NCI-H748 (cell line): ENCODE data around the gene PRPF31.
A peak's percentile ranks its signal among the peaks of the same experiment; 100 is the strongest.
"Not testable (repeated sequence)": the region's sequence is repeated elsewhere in the genome, so short reads cannot be mapped to it uniquely, and the experiment has no call there.

Source experiments
- DNase-seq: peaks from one replicate; lab custom pipeline; 2025; ENCODE audit not compliant: unreplicated experiment; lab: John Stamatoyannopoulos, UW

Gene PRPF31

DNA sequence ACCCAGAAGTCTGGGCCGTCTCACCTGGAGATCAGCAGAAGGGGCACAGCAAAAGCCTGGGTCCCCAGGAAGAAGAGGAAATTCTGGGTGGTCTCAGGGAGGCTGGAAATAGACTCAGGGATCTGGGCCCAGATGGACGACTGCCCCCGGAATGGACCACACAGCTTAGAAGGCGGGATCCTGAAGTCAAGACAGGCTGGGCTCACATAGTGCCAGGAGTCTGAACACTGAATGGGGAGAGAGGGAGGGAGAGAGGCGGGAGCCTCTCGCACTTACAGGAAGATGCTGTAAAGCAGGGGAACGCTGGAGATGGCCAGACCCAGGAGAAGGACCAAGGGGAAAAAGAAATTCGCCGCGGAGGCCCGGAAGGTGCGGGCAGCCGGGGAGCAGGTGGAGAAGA is 45.3 kb downstream of the PRPF31 start:
- peak; percentile 41 for DNase-seq

DNA sequence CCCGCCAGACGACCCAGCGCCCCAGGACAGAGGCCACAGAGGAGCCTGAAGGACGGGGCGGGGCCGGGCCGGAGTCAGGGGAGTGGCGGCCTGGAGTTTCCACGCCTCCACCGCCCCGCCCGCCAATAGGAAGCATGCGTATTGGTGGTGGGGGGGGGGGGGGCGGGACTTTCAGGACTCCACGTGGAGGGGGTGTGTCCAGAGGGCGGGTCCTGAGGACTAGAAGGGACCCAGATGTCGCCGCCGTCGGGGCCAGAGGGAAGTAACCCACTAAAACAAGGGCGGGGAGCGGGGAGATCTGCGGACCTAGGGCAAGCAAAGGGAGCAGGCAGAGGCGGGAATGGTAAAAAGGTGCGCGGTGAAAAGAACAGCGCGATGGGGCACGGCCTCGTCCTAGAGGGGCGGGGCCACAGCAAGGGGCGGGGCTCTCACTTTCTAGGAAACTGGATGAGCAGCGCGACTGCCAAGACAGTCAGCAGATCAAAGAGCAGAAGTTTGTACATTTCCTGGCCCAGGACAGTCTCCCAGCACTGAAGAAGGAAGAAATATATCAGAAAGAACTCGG is 46.8 kb downstream of the PRPF31 start:
- DNase-seq = peak; percentile 89

DNA sequence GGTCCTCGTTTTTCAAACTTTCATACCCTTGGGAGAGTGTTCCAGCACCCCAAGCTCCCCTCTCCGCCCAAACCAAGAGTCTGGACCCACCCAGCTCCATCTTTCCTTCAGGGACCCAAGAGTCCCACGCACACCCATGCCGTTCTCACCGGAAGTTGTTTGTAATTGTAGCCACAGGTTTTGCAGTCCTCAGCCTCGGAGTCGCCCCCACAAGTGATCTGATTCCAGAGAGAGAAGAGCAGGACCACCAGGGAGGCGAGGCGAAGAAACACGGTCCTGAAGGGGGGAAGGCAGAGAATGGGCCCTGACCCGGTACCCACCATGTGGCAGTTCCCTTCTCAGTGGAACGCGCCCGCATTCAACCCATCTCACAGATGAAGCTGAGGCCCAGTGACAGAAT is 47.3 kb downstream of the PRPF31 start:
- no peak for DNase-seq

DNA sequence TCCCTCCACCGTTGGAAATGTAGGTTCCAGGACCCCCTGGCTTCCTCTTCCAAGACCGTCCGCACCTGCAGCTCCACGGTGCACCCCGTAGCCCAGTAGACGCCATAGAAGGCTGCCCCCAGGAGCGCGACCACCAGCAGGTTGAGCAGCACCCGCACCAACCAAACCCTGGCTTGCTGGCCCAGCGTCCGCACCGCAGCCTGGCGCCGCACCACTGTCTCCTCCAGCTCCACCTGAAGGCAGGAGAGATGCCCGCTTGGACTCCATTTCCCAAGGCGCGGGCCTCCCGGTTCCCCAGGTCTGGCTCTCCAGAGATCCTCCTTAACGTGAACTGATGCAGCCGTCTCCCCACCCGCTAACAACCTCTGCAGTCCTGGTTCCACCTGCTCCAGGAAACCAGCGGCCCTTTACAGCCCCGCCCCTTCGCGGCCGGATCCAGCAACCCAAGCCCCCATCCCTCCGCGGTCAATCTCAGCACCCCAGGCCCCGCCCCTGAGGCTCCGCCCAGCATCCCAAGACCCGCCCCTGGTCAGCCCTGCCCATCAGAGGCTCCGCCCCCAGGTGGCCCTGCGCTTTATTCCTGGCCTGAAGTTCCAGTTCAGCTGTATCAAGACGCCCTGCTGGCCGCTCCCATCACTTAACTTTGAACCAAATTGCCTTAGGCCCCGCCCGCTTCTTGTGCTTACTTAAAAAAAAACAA is 49.0 kb downstream of the PRPF31 start:
- peak; percentile 86 for DNase-seq

DNA sequence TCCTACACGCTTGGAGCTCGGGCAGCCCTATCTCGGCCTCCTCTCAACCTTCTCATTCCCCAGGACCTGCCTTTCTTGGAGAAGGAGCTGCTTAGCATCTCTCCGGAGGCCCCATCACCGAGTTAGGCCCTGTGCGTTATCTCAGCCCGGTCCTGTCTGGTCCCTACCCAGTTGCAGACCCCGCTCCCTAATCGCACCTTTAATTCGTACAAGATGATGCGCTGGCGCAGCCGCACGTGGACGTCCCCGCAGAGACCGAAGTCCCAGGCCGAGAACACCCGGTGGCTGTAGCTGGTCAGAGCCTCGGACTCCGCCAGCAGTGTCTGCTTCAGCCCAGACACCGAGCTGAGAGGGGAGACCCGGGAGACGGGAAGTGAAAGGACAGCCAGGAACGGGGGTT is 49.7 kb downstream of the PRPF31 start:
- DNase-seq = no peak

DNA sequence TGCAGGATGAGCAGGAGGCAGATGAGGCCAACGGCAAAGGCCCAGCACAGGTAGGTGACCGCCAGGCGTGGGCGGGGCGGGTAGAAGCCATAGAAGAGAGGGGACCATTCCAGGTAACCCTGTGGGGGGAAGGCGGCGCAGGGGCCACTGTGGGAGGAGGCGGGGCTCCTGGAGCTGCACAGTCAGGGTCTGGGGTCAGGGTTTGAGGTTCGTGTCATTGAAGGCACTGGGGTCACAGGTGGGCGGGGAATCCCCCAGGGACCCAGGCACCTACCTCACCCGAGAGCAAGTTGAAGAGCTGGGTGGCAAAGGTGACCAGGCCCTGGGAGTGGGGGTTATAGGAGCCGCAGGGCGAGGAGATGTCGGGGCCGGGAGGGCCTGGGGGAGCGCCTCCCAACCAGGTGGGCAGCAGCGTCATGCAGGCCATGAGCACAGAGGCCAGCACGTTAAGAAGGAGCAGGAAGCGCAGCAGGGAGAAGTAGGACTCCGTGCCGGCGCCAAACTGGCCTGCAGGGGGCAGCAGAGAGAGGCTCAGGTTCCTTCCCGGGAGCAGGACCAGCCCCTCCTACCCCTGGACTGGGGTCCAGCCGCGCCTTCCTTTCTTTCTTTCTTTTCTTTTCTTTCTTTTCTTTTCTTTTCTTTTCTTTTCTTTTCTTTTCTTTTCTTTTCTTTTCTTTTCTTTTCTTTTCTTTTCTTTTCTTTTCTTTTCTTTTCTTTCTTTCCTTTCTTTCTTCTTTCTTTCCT is 52.8 kb downstream of the PRPF31 start:
- peak; percentile 86 for DNase-seq

DNA sequence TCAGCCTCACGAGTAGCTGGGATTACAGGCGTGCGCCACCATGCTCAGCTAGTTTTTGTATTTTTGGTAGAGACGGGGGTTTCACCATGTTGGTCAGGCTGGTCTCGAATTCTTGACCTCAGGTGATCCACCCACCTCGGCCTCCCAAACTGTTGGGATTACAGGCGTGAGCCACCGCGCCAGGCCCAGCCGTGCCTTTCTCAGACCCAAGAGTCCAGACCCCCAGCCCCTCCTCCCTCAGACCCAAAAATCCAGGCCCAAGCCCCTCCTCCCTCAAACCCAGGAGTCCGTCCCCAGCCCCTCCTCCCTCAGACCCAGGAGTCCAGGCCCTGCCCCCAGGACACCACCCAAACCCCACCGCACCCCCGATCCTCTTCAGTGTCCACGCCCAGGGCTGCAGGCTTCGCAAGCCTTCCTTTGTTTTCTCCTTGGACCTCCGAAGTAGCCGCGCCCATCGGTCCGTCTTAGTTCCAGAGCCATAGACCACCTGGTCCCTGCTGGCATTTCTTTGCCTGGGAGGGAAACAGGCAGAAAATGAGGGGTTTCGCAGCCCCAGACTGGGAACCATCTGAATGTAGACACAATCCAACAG is 53.7 kb downstream of the PRPF31 start:
- DNase-seq = no peak

DNA sequence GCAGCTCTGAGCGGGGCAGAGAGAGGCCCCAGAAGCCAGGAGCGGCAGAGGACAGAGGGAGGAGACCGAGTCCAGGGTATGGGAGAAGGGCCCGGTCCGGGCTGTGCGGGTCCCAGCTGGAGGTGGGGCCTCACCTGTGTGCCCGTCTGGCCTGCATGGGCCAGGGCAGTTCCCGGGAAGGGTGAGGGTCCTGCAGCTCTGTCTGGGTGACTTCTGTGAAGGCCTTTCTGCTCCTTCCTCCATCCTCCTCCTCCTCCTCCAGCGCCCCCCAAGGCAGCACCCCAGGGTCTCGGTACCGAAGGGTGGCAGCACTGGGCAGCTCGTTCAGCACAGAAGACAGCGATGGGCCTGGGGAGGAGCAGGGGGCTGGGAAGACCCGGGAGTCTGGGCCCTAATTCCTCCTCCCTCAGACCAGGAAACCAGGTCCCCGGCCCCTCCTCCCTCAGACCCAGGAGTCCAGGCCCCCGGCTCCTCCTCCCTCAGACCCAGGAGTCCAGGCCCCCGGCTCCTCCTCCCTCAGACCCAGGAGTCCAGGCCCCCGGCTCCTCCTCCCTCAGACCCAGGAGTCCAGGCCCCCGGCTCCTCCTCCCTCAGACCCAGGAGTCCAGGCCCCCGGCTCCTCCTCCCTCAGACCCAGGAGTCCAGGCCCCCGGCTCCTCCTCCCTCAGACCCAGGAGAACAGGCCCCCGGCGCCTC is 56.3 kb downstream of the PRPF31 start:
- not testable (repeated sequence) for DNase-seq

DNA sequence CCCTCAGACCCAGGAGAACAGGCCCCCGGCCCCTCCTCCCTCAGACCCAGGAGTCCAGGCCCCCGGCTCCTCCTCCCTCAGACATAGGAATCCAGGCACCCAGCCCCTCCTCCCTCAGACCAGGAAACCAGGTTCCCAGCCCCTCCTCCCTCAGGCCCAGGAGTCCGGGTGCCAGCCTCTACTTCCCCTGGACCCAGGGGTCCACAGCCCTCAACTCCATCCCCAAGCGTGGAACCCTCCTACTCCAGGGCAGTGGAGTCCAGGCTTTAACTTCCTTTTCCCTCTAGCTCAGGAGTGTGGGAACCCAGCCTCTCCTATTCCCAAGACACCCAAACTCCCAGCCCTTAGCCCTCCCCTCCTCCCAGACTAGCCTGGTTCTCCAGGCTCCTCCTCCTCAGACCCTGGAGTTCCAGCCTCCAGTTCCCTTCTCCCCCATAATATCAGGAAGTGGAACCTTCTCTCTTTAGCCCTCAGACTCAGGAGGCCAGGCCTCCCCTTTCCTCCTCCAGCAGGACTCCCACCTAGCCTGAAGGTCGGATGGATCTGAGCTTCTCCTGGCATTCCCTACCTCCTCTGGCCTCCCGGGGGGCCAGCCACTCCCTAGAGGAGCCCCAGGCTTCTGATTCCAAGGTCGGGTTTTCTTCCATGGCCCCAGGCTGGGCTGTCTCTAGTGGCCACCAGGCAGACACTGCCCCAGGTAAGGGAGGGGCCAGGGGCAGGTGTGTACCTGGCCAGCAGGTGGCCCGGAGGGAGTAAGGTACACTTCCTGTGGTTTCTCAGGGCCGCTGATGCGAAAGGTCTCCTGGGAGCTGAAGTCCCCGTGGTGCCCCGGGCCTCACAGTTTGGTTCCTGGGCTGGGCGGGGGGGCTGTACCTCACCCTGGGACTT is 57.2 kb downstream of the PRPF31 start, which contains the start of gene TMC4:
TMC4 (minus strand) TSS at position 690 of the 888 bp plus-strand sequence; CDS start at position 647, 43 bp downstream.
- DNase-seq = peak; percentile 96

DNA sequence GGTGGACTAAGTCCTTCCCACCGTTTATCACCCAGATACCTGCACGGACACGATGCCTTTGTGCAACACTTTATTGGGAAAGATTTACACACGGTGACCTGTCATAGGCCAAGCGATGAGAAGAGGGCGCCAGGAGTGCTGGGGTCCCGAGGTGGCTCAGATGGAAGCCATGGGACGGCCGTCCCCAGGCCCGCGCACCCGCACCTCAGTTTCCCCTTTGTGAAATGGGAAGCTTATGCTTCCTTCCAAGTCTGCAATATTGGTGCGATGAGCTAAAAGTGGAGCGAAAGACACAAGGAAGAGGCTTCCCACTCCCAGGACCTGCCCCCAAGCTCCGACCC is 57.8 kb downstream of the PRPF31 start:
- DNase-seq = no peak

DNA sequence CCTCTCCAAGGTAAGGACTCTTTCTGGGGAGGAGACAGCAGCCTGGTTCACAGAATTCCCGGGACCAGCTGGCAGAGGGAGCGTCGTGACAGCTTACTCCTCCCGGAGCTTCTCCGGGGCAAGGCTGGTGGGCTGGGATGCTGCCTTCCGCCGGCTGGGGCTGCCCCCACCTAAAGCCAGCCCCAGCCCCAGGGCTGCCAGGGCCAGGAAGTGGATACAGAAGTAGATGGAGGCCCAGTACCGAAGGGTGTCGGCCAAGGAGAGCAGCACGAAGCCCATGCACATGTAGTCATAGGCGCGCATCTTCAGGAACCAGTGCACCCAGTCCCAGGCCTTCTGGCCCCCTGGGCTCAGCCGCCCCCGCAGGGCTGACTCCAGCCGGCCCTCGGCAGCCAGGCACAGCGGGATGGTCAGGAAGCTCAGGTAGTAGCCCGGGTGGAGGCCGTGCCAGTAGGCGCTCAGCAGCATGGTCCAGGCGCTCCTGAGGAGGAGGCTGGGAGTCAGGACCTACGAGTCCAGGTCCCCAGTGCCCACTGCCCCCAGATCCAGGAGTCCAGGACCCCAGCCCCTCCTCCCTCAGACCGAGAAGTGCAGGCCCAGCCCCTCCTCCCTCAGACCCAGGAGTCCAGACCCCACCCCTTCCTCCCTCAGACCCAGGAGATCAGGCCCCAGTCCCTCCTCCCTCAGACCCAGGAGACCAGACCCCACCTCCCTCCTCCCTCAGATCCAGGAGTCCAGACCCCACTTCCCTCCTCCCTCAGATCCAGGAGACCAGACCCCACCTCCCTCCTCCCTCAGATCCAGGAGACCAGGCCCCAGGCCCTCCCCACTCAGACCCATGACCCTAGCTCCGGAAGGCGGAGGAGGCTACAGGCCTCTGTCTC is 58.6 kb downstream of the PRPF31 start:
- DNase-seq = no peak

DNA sequence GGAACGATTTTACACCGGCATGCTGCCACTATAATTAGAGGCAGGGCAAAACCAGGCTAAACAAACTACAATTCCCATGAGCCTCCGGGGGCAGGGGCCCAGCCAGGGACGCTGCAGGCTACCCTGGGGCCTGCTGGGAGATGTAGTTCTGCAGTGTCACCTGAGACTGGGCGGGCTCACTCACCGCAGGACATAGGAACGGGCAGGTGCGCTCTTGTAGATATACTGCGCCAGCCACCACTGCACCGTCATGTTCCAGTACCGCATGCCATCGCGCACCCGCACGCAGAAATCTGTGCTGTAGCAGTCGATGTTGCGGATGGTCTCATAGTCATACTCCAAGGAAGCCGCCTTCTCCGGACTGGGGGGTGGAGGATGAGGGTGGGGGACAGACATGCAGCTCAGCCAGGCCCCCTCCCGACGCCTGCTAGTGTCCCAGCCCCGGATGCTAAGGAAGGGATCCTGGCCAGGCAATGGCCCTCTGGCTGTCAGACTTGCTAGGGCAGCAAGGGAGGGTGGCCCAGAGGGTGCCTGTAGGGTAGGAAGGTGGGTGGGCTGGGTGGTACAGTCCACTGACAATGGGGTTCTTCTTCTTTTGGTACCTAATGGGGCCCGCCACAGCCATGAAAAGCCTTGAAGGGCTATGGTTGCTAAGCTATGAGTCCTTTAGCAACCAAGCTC is 63.2 kb downstream of the PRPF31 start:
- DNase-seq = peak; percentile 65

DNA sequence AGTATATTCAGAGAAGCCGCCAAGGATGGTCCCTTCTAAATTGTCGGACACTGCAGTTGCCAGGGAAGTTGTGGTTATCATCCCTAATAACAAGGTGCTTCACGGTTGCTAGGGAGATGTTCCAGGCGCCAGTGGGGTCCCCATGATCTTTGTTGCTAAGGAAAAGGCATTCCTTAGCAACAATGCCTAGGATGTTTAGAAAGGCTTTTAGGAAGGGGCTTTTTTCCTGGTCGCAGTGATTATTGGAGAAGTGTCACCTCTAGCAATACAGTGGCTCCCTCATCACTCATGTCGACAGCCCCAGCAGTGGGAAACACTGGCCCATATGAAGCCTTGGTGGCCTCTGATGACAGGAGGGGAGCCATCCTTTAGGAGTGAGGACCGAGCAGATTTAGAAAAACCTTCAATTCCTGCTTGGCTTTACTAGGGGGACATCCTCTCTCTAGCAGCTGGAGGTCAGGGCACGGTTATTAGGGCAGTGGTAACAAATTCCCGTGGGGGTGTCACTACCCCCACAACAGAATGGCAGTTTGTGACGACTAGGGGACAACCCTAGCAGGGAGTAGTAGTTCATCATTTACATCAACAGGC is 63.8 kb downstream of the PRPF31 start:
- DNase-seq = peak; percentile 79

DNA sequence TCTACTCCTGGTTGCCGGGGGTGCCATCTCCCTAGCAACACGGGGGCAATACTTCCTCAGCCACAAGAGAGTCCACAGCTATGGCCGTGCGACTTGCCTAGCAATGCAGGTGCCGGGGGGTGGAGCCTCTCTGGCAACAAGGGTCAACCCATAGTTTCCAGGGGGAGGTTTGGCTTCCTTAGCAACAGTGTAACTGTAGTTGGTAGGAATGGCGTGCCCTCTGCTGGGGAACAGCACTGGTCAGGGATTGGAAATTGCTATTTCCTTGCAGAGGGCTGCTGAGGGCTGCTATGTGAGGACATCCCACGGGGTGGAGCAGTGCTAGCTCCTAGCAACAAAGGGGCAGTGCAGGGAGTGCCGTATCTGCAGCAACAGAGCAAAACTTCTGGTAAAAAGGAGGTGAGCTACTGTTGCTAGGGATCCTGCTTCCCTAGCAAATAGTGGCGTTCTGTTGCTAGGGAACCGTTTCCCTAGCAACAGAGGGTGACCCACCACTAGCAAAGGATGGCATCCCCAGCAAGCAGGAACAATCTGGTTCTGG is 64.4 kb downstream of the PRPF31 start:
- DNase-seq = peak; percentile 100

DNA sequence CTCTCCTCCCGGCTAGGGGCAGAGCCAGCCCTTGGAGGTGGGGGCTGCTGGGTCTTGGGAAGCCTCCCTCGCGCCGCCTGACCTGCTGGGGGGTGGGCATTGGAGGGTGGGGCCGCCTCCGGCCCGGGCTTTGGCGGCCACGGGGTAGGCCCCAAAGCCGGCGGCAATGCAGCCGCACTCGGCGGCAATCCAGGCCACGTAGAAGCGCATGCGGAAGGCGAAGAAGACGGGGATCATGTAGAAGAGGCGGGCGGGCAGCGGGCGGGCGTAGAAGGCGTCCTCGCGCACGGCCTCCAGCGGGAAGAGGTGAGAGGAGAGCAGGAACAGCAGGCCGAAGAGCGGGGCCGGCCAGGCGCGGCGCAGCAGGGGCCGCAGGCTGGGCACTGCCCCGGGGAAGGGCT is 65.1 kb downstream of the PRPF31 start:
- no peak for DNase-seq
